T-cell (primary cell): ENCODE measurements around the gene YEATS4. TPM values are rescaled to one million over a fixed set of nuclear protein-coding genes. Genes with fewer than 3 reads are reported as not detected.

ENCODE experiments used
- ATAC-seq, 4 experiments: fragments of 200-7000 bp in 3 of 4; fragments of 150-1000 bp in 1 of 4; cut with Tn5 transposase; replicated peaks in 1 of 4; 1 replicate in 3 of 4; 2 replicates in 1 of 4; pipeline ENCODE4 v1.10.0; 2021; ENCODE audit warnings: moderate library complexity in 3 of 4, mild to moderate bottlenecking in 2 of 4, moderate number of reproducible peaks in 1 of 4
- CTCF ChIA-PET, 2 donors: fragments of 300-600 bp; sonication (Branson Sonifier 250); formaldehyde crosslinking; loops; one replicate each; lab custom pipeline; 2022; ENCODE audit warnings: antibody characterized with exemption in 2 of 2; lab: Charles Lee
- POLR2A ChIA-PET, 2 donors: fragments of 300-600 bp; sonication (Branson Sonifier 250); formaldehyde crosslinking; loops; one replicate each; lab custom pipeline; 2022; ENCODE audit warnings: antibody characterized with exemption in 2 of 2; lab: Charles Lee
- DNase-seq, 35 experiments: peaks; one replicate each; pipeline versions ENCODE4 v3.0.0 to v3.0.0-alpha.2; 2013 to 2023
- H3K27ac ChIP-seq: one replicate; pipeline ENCODE4 v1.5.1; 2013; ENCODE audit warnings: low read length
- H3K27me3 ChIP-seq, 2 experiments: replicated peaks in 1 of 2; 1 replicate in 1 of 2; 2 replicates in 1 of 2; pipeline versions ENCODE4 v1.6.1 to v1.7.0; 2013; ENCODE audit warnings: low read length in 1 of 2, mixed read lengths in 1 of 2; ENCODE audit not compliant: control insufficient read depth in 2 of 2, insufficient read depth in 2 of 2; ENCODE audit errors: extremely low read depth in 1 of 2
- H3K36me3 ChIP-seq, 2 donors: 1 replicate in 1 of 2; 2 replicates in 1 of 2; pipeline versions ENCODE4 v1.6.1 to v1.7.0; 2013; ENCODE audit warnings: low read length in 1 of 2; ENCODE audit not compliant: control insufficient read depth in 2 of 2, insufficient read depth in 1 of 2; ENCODE audit errors: extremely low read depth in 1 of 2
- H3K4me1 ChIP-seq, 2 experiments: 1 replicate in 1 of 2; 2 replicates in 1 of 2; pipeline versions ENCODE4 v1.6.1 to v1.7.0; 2013; ENCODE audit warnings: low read length in 2 of 2, mixed read lengths in 1 of 2; ENCODE audit not compliant: insufficient read depth in 2 of 2, control insufficient read depth in 1 of 2; ENCODE audit errors: extremely low read depth in 1 of 2
- H3K4me3 ChIP-seq, 2 donors: 1 replicate in 1 of 2; 2 replicates in 1 of 2; pipeline versions ENCODE4 v1.5.1 to v1.7.0; 2013; ENCODE audit warnings: mild to moderate bottlenecking in 2 of 2, low read length in 1 of 2, moderate library complexity in 1 of 2; ENCODE audit not compliant: control insufficient read depth in 1 of 2; ENCODE audit errors: extremely low read depth in 1 of 2
- H3K9me3 ChIP-seq: 2 replicates; pipeline ENCODE4 v1.7.0; 2013
- H3K27ac Mint-ChIP-seq, 2 donors: one replicate each; pipeline ENCODE4 v1.8.0; 2020 to 2021; ENCODE audit warnings: mild to moderate bottlenecking in 2 of 2, mixed read lengths in 2 of 2
- H3K27me3 Mint-ChIP-seq, 2 donors: one replicate each; pipeline ENCODE4 v1.8.0; 2021 to 2022; ENCODE audit warnings: mixed read lengths in 2 of 2
- H3K36me3 Mint-ChIP-seq: one replicate; pipeline ENCODE4 v1.8.0; 2021; ENCODE audit warnings: mixed read lengths
- H3K4me1 Mint-ChIP-seq, 3 donors: one replicate each; pipeline ENCODE4 v1.8.0; 2020 to 2022; ENCODE audit warnings: mixed read lengths in 3 of 3, mild to moderate bottlenecking in 1 of 3
- H3K4me3 Mint-ChIP-seq, 3 donors: one replicate each; pipeline ENCODE4 v1.8.0; 2020 to 2022; ENCODE audit warnings: mild to moderate bottlenecking in 3 of 3, mixed read lengths in 3 of 3, moderate library complexity in 3 of 3
- H3K9me3 Mint-ChIP-seq, 3 donors: one replicate each; pipeline ENCODE4 v1.8.0; 2020 to 2022; ENCODE audit warnings: mixed read lengths in 3 of 3
- WGBS: methylation state at CpG from one replicate; pipeline ENCODE4 v1.1.5; 2013; ENCODE audit warnings: missing lambda C conversion rate; ENCODE audit not compliant: insufficient coverage; 5-methylcytosine and 5-hydroxymethylcytosine counted together
- total RNA-seq, 35 experiments: library from RNA in 6 of 35; stranded (reverse) in 6 of 35; fragments of 120-200 nt in 1 of 35; gene quantifications; one replicate each; pipeline versions ENCODE4 v1.2.1 to v1.2.4 and lab custom pipeline; 2013 to 2026

The YEATS4 gene
- total RNA-seq, 5 donors from 2014 or later (not counting 1 experiment from before 2014, with no cell fraction given): 16.3 to 29.6 (median 21.5) TPM

DNA sequence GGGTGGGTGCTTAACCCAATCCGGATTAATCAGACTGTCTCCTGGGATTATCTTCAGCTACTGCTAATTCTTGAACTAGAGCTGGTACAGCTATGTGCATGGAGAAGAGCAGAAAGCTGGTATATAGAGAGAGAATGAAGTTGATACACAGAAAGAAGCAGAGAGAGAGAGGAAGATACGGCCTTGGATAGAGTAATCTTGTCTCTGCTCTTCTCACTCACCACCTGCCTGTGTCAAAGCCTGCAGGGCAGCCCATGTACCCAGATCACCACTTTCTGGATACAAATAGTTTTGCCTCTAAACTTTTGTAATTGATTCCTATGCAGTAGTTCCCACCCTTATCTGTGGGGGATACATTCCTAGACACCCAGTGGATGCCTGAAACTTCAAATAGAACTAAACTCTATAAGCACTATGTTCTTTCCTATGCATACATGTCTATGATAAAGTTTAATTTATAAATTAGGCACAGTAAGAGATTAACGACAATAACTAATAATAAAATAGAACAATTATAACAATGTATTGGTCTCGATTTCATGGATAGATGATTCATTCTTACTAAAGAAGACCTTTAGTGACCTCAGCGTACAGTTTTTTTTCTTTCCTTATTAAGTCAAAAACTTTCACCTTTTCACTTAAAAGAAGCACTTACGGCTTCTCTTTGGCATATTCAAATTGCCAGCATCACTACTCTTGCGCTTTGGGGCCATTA, 45.5 kb downstream of the YEATS4 start:
- H3K4me1 ChIP-seq: no peaks in the 10 kb centered on the region
- no peaks in the 10 kb centered on the region for H3K9me3 Mint-ChIP-seq
- no peak overlapping the region for H3K4me3 Mint-ChIP-seq
- H3K27me3 Mint-ChIP-seq: no peaks in the 10 kb centered on the region
- ATAC-seq (no peak), DNase-seq (no peak)
- no peaks in the 10 kb centered on the region for H3K4me1 Mint-ChIP-seq
- no peaks in the 10 kb centered on the region for H3K9me3 ChIP-seq
- no peaks in the 10 kb centered on the region for H3K27me3 ChIP-seq
- CTCF ChIA-PET: no interaction called here
- peaks cover 17% of the 10 kb centered on the region for H3K36me3 Mint-ChIP-seq
- H3K36me3 ChIP-seq: no peaks in the 10 kb centered on the region
- POLR2A ChIA-PET: no interaction called here
- WGBS: 100% methylated on average over 1 of the region's 7 CpGs
- no peak overlapping the region for H3K27ac ChIP-seq
- H3K4me3 ChIP-seq: no peak overlapping the region
- no peak overlapping the region for H3K27ac Mint-ChIP-seq

DNA sequence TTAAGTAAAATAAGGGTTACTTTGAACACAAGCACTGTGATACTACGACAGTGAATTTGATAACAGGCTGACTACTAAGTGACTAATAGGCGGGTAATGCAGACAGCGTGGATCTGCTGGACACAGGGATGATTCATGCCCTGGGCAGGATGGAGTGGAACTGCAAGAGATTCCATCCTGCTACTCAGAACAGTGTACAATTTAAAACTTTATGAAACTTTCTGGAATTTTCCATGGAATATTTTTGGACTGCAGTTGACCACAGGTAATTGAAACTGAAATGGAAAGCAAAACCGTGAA, 46.0 kb downstream of the YEATS4 start:
- DNase-seq (no peak), ATAC-seq (no peak)
- Mint-ChIP-seq H3K4me3 (no peak overlapping the region), H3K27ac (no peak overlapping the region), H3K4me1 (no peaks in the 10 kb centered on the region), H3K36me3 (peaks cover 22% of the 10 kb centered on the region), H3K9me3 (no peaks in the 10 kb centered on the region), H3K27me3 (no peaks in the 10 kb centered on the region)
- WGBS: 95% methylated on average over 3 of the region's 4 CpGs
- ChIA-PET CTCF (no interaction called here), POLR2A (no interaction called here)
- Histone ChIP-seq H3K4me1 (no peaks in the 10 kb centered on the region), H3K36me3 (peaks cover 0 to 2% of the 10 kb centered on the region in 2 donors), H3K27ac (no peak overlapping the region), H3K9me3 (no peaks in the 10 kb centered on the region), H3K27me3 (no peaks in the 10 kb centered on the region), H3K4me3 (no peak overlapping the region)

DNA sequence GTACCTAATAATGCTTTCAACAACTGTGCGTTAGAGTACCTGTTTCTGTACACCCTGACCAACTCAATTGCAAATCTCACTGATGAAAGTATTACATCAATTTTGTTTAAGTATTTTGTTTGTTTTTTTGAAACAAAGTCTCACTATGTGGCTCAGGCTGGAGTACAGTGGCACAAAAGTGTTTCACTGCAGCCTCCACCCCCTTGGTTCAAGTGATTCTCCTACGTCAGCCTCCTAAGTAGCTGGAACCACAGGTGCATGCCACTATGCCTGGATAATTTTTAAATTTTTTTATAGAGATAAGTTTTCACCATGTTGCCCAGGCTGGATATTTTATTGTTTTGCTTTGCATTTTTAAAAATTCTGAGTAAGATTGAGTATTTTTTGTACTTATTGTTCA, 46.7 kb downstream of the YEATS4 start:
- Histone ChIP-seq H3K27me3 (no peaks in the 10 kb centered on the region), H3K4me1 (no peaks in the 10 kb centered on the region), H3K4me3 (no peak overlapping the region), H3K9me3 (no peaks in the 10 kb centered on the region), H3K27ac (no peak overlapping the region), H3K36me3 (peaks cover 0 to 5% of the 10 kb centered on the region in 2 donors)
- Mint-ChIP-seq H3K4me3 (no peak overlapping the region), H3K27ac (no peak overlapping the region), H3K9me3 (no peaks in the 10 kb centered on the region), H3K27me3 (no peaks in the 10 kb centered on the region), H3K4me1 (no peaks in the 10 kb centered on the region), H3K36me3 (peaks cover 24% of the 10 kb centered on the region)
- CTCF ChIA-PET: no interaction called here
- DNase-seq: no peak
- WGBS: no CpG with 5 or more reads among the region's 2 CpGs
- POLR2A ChIA-PET: no interaction called here
- no peak for ATAC-seq

DNA sequence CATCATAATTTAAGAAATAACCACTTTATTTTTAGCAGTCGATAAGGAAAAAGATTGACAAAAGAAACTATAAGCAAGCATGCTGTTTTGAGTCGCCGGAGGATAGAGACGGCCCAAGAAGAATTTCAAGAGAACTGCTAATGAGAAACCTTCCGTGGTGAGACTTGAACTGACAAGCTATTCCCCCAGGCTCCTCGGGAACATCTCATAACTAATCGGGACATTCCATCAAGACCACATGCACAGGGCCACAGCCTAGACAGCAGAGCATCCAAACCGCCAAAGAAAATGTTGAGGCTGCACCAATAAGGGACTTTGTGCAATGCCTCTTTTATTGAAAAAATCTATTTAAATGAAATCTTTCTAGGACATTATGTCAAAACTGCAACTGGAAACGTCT, 51.0 kb downstream of the YEATS4 start:
- DNase-seq (no peak), ATAC-seq (no peak)
- H3K9me3 ChIP-seq: no peaks in the 10 kb centered on the region
- ChIA-PET POLR2A (no interaction called here), CTCF (no interaction called here)
- no peaks in the 10 kb centered on the region for H3K27me3 ChIP-seq
- Mint-ChIP-seq H3K4me3 (no peak overlapping the region), H3K36me3 (peaks cover 32% of the 10 kb centered on the region), H3K27me3 (no peaks in the 10 kb centered on the region), H3K27ac (no peak overlapping the region), H3K9me3 (no peaks in the 10 kb centered on the region), H3K4me1 (no peaks in the 10 kb centered on the region)
- peaks cover 0 to 5% of the 10 kb centered on the region in 2 donors for H3K36me3 ChIP-seq
- no peak overlapping the region for H3K4me3 ChIP-seq
- H3K27ac ChIP-seq: no peak overlapping the region
- no peaks in the 10 kb centered on the region for H3K4me1 ChIP-seq
- WGBS: 91% methylated on average over 5 of the region's 9 CpGs

DNA sequence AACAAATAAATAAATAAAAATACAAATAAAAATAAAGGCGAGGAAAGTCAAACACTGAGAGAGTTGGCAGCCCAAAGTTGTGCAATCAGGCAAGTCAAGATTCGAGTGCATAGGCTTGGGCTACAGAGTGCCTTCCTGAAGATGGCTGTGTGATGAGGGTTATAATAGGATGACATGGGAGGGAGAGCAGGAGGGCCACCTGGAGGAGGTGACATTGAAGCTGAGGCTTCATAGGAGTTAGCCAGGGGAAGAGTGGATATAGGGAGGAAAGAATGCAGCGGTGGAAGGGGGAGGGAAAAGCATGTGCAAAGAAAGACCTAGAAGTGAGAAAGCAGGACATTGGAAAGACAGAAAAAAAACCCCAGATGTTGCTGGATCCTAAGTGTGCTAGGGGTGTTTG, 53.1 kb downstream of the YEATS4 start:
- H3K36me3 Mint-ChIP-seq: peaks cover 32% of the 10 kb centered on the region
- WGBS: 86% methylated on average over 2 of the region's 3 CpGs
- Histone ChIP-seq H3K27me3 (no peaks in the 10 kb centered on the region), H3K4me3 (no peak overlapping the region), H3K4me1 (no peaks in the 10 kb centered on the region), H3K36me3 (peaks cover 0 to 5% of the 10 kb centered on the region in 2 donors), H3K27ac (no peak overlapping the region), H3K9me3 (no peaks in the 10 kb centered on the region)
- H3K9me3 Mint-ChIP-seq: no peaks in the 10 kb centered on the region
- POLR2A ChIA-PET: no interaction called here
- CTCF ChIA-PET: no interaction called here
- no peaks in the 10 kb centered on the region for H3K27me3 Mint-ChIP-seq
- ATAC-seq (no peak), DNase-seq (no peak)
- H3K4me3 Mint-ChIP-seq: no peak overlapping the region
- H3K4me1 Mint-ChIP-seq: no peaks in the 10 kb centered on the region
- H3K27ac Mint-ChIP-seq: no peak overlapping the region

DNA sequence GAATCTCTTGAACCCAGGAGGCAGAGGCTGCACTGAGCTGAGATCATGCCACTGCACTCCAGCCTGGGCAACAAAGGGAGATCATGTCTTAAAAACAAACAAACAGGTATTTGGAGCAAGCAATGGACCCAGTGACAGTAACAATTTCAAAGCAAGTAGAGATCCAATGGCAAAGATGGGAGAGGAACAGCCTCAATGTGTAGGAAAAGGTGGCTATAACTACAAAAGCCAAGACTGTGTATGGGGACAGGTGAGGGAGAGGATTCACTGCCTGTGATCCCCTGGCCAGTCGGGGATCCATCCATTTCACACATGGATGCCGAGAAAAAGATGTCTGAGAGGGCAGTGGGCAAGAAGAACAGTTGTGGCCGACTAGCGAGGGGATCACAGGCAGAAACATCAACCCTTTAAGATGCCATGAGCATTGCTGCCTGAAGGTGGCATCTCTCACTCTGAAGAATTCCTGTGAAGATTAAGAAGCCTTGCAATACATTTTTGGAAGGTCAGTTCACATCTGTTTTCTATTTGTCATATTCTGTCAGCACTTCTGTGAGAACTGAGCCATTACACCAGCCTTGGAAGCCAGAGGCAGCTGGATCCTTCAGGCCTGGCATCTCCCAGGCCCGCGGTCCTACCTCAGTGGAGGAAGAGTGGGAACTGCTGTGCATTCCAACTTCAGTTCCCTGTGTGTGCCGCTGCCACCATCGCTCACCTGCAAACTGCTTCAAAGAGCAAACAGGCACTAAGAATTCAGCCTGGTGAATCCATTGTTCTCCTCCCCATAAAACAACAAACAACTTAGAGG, 56.1 kb downstream of the YEATS4 start:
- Mint-ChIP-seq H3K36me3 (peaks cover 12% of the 10 kb centered on the region), H3K4me1 (no peaks in the 10 kb centered on the region), H3K4me3 (no peak overlapping the region), H3K9me3 (no peaks in the 10 kb centered on the region), H3K27me3 (no peaks in the 10 kb centered on the region), H3K27ac (no peak overlapping the region)
- ChIA-PET CTCF (interaction anchor here in 1 of 2 donors (1.2 kb wide), 1 partner anchor 156 kb away, joined by 3 read pairs; no protein-coding TSS in a partner anchor), POLR2A (no interaction called here)
- Histone ChIP-seq H3K4me3 (no peak overlapping the region), H3K27ac (no peak overlapping the region), H3K27me3 (no peaks in the 10 kb centered on the region), H3K4me1 (no peaks in the 10 kb centered on the region), H3K9me3 (no peaks in the 10 kb centered on the region), H3K36me3 (peaks cover 0 to 2% of the 10 kb centered on the region in 2 donors)
- DNase-seq (peak in 2 of 35 experiments; percentile 1 to 23), ATAC-seq (no peak)
- 100% methylated on average over 5 of the region's 8 CpGs for WGBS
